ENCODE measurements around the gene PARM1. TPM values are rescaled to one million over a fixed set of nuclear protein-coding genes. Genes with fewer than 3 reads are reported as not detected.
A peak's percentile ranks its signal among the peaks of the same experiment; 100 is the strongest.

Gene PARM1
- total RNA-seq, 1 donor from 2014 or later, result 22.4 TPM

DNA sequence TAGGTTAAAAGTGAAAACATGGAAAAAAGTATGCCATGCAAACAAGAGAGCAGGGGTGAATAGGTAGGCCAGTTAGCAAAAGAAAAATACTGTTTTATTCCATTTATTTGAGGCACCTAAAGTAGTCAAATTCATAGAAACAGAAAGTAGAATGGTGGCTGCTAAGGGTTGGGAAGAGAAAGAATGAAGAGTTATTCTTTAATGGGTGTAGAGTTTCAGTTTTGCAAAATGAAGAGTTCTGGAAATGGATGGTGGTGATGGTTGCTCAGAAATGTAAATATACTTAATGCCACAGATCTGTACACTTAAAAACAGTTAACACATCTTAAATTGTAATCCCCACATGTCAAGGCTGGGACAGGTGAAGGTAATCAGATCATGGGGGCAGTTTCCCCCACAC lies 29.7 kb downstream of the PARM1 start:
- Mint-ChIP-seq H3K4me1 (ENCODE audit: unreplicated experiment) (peaks cover 4% of the 10 kb centered on the region), H3K36me3 (peaks cover 3% of the 10 kb centered on the region), H3K27me3 (no peaks in the 10 kb centered on the region), H3K27ac (no peak overlapping the region), H3K9me3 (peaks cover 7% of the 10 kb centered on the region), H3K4me3 (no peak overlapping the region)
- TF ChIP-seq CTCF (conservative IDR thresholded peaks at IDR 0.05), result no peak
- DNase-seq (ENCODE audit: extremely low spot score, unreplicated experiment), result no peak

DNA sequence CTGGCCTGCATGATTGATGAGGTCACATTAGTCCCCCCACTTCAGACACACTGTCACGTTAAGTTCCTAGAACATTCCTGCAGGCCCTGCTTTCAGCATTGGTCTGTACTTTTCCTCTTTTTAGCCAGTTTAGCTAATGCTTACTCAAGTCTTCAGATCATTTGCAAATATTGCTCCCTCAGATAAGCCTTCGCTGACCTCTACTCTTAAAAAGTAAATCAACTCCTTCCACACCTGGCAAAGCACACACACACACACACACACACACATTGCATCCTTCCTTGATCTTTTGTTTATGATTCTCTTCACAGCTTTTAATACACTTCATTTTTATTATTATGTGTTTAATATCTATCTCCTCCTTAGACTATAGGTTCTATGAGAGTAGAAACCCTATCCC lies 31.4 kb downstream of the PARM1 start:
- TF ChIP-seq CTCF (conservative IDR thresholded peaks at IDR 0.05), result no peak
- Mint-ChIP-seq H3K36me3 (peaks cover 3% of the 10 kb centered on the region), H3K4me1 (ENCODE audit: unreplicated experiment) (peaks cover 4% of the 10 kb centered on the region), H3K9me3 (peaks cover 7% of the 10 kb centered on the region), H3K27ac (no peak overlapping the region), H3K27me3 (no peaks in the 10 kb centered on the region), H3K4me3 (no peak overlapping the region)
- no peak for DNase-seq (ENCODE audit: extremely low spot score, unreplicated experiment)

DNA sequence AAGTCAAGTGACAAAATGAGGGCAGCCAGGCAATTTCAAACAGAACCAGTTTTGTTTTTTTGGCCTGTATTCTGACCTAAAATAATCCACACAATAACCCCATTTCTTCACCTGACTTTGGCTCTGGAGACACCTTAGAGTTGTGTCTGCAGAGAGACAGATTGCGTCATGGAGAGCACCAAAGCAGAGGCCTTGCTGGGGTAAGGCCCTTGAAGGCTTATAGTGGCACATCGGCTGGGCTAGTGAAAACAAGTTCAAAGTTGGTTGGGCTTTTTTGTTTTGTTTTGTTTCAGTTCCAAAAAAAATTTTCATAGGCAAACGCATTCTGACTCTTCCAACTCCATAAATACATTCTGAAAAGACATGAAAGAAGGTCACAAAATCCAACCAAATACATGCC lies 34.4 kb downstream of the PARM1 start:
- TF ChIP-seq CTCF (conservative IDR thresholded peaks at IDR 0.05), result no peak
- Mint-ChIP-seq H3K36me3 (no peaks in the 10 kb centered on the region), H3K9me3 (no peaks in the 10 kb centered on the region), H3K4me1 (ENCODE audit: unreplicated experiment) (peaks cover 10% of the 10 kb centered on the region), H3K27me3 (no peaks in the 10 kb centered on the region), H3K27ac (no peak overlapping the region), H3K4me3 (no peak overlapping the region)
- no peak for DNase-seq (ENCODE audit: extremely low spot score, unreplicated experiment)

DNA sequence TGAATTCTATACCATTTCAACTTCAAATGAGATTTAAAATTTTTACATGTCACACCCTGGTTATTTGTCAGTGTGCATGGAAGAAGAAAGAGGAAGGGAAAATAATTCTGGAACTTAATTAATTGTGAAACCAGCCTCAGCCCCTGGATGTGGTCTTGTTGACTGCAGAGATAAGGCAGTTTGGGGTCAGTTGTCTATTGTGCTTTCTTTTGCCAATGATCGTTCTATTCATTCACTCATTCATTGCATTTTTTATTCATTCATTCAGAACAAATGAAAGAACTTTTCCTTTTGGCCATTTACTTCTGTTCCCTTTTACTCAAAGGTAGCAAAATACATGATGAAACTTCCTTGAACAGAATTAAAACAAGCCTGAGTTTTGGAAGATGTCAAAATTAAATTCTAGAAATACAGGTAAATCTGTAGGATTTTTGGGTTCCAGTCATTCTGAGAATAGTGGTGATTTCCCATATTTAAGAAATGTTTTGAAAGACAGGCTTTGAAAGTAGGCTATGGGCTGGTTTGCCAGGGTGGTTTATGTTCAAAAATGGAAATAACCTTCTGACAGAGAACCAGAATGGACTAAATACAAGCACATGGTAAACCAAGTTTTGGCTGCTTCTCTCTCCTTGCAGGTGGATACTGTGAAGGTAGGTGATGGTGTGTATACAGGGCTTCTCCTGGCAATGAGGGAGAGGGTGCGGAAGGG lies 35.7 kb downstream of the PARM1 start:
- Mint-ChIP-seq H3K4me3 (no peak overlapping the region), H3K9me3 (no peaks in the 10 kb centered on the region), H3K4me1 (ENCODE audit: unreplicated experiment) (peaks cover 10% of the 10 kb centered on the region), H3K36me3 (no peaks in the 10 kb centered on the region), H3K27me3 (no peaks in the 10 kb centered on the region), H3K27ac (no peak overlapping the region)
- no peak for DNase-seq (ENCODE audit: extremely low spot score, unreplicated experiment)
- no peak for TF ChIP-seq CTCF (conservative IDR thresholded peaks at IDR 0.05)

DNA sequence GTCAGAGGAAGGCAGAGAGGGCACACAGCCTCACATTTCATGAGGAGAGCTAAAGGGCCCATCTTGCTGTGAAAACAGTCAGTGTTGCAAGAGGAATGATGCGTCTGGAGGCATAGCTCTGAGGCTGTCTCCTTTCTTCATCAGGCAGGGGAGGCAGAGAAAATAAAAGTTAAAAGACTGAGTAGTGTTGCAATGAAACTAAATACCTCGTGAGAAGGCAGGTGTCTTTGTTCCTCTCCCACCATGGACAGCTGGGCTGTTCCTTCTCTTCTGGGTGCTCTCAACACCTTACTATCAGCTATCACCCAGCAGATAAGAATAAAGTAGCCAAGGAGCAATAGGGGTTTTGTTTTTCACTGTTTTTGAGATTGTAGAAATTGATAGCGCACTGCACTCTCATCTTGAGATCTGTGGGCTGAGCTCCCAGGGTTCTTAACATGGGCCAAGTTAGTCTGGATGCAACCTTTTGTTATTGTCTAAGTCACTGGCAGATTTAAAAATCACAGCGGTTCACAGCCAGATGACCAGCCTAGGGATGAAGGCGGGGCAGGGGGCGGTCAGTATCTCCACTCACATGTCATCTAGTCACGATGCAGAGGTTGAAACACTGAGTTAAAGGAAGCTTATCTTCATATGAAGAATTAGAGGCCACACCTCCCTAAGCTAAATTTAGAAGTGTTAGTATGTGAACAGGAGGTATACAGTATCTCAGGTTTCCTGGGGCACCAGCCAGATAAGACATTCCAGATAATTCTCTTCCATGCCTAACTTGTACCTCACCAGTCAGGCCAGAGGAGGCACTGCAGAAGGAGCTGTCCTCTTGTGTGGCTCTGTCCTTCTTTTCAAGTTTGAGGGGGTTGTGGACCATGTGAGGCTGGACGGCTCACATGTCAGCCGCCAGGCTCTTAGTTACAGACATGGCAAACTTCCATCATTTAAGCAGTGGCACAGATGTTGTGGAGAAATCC lies 36.9 kb downstream of the PARM1 start:
- H3K4me3 Mint-ChIP-seq, result no peak overlapping the region
- DNase-seq (ENCODE audit: extremely low spot score, unreplicated experiment), result no peak
- no peak overlapping the region for H3K27ac Mint-ChIP-seq
- peaks cover 10% of the 10 kb centered on the region for H3K4me1 Mint-ChIP-seq (ENCODE audit: unreplicated experiment)
- no peaks in the 10 kb centered on the region for H3K27me3 Mint-ChIP-seq
- no peaks in the 10 kb centered on the region for H3K9me3 Mint-ChIP-seq
- peak; percentile 34 for TF ChIP-seq CTCF (conservative IDR thresholded peaks at IDR 0.05)
- no peaks in the 10 kb centered on the region for H3K36me3 Mint-ChIP-seq
